Measurements from ENCODE around the gene KCNMB2. TPM values are rescaled to one million over a fixed set of nuclear protein-coding genes. Genes with fewer than 3 reads are reported as not detected.

Gene KCNMB2
- total RNA-seq, 4 donors from 2014 or later = 0.82 TPM; not detected in 3

- H3K4me1 ChIP-seq = no peaks in the 10 kb centered on the region
- H3K27me3 ChIP-seq = no peaks in the 10 kb centered on the region
- in situ Hi-C loops (cut with MboI; ENCODE audit: low pct_ligation_motif_present in 1 of 4, low pct_unique_long_range_greater_than_20kb in 1 of 4, low sequenced_read_pairs in 3 of 4) = no loop called here
- intact Hi-C loops (cut with DNase I; ENCODE audit: low total_unique reads) = no loop called here
- no peak for DNase-seq
- H3K36me3 ChIP-seq = no peaks in the 10 kb centered on the region
- H3K27ac ChIP-seq = no peak overlapping the region
- H3K9me3 ChIP-seq = no peaks in the 10 kb centered on the region
- H3K4me3 ChIP-seq = no peak overlapping the region
- WGBS, 2 donors (ENCODE audit: low coverage in 1 of 2) = 78 to 88% methylated on average over 4 of the region's 4 CpGs
- no peak for TF ChIP-seq POLR2A (IDR thresholded peaks at IDR 0.05)
- TF ChIP-seq POLR2AphosphoS5 (IDR thresholded peaks at IDR 0.05) = no peak
- no peak for TF ChIP-seq CTCF (IDR thresholded peaks at IDR 0.05)
- no peak for TF ChIP-seq EP300 (IDR thresholded peaks at IDR 0.05; ENCODE audit: low read depth)
Observed at GRCh38 chr3:178772746-178773145, 236.5 kb downstream of the KCNMB2 start.

GRCh38 chr3:178773358-178773757 is 237.1 kb downstream of the KCNMB2 start:
- Histone ChIP-seq H3K4me3 (no peak overlapping the region), H3K4me1 (no peaks in the 10 kb centered on the region), H3K9me3 (no peaks in the 10 kb centered on the region), H3K27me3 (no peaks in the 10 kb centered on the region), H3K27ac (no peak overlapping the region), H3K36me3 (no peaks in the 10 kb centered on the region)
- intact Hi-C loops (cut with DNase I; ENCODE audit: low total_unique reads) (no loop called here), in situ Hi-C loops (cut with MboI; ENCODE audit: low pct_ligation_motif_present in 1 of 4, low pct_unique_long_range_greater_than_20kb in 1 of 4, low sequenced_read_pairs in 3 of 4) (no loop called here)
- no peak for DNase-seq
- 83 to 93% methylated on average over 1 of the region's 1 CpG for WGBS, 2 donors (ENCODE audit: low coverage in 1 of 2)
- TF ChIP-seq CTCF (IDR thresholded peaks at IDR 0.05) (no peak), EP300 (IDR thresholded peaks at IDR 0.05; ENCODE audit: low read depth) (no peak), POLR2A (IDR thresholded peaks at IDR 0.05) (no peak), POLR2AphosphoS5 (IDR thresholded peaks at IDR 0.05) (no peak)

DNA sequence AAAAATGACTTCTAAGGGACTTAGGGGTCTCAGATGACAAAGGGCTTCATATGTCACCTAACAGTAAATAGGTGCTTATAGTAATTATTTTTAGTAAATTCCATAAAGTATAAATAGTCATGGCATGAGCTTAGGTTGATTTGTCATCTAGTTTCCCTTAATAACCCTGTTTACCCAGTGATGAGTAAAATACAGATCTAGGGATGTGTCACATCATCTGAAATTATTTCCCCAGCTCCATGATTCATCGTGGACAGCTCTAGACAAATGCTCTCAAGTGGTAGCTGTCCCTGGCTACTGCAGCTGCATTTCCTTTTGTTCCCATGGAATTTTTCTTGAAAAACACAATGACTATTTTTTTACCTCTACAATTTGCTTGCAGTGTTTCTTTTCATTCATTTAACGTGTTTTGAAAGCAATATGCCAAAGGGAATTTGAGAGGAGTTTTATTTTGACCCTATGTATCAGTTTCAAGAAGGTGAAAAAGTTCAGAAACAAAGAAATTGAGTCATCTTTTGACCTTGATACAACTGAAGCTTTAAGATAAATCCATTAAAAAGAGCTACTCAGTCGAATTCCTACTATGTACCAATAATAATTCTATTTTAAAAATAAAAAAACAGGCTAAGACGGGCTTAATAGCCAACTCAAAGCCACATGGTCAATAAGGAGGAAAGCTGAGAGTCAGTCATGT is 241.6 kb downstream of the KCNMB2 start:
- Histone ChIP-seq H3K36me3 (no peaks in the 10 kb centered on the region), H3K4me1 (no peaks in the 10 kb centered on the region), H3K27me3 (no peaks in the 10 kb centered on the region), H3K4me3 (no peak overlapping the region), H3K9me3 (no peaks in the 10 kb centered on the region), H3K27ac (no peak overlapping the region)
- intact Hi-C loops (cut with DNase I; ENCODE audit: low total_unique reads) = no loop called here
- 55 to 60% methylated on average over 4 of the region's 4 CpGs for WGBS, 2 donors (ENCODE audit: low coverage in 1 of 2)
- TF ChIP-seq POLR2A (IDR thresholded peaks at IDR 0.05) (no peak), POLR2AphosphoS5 (IDR thresholded peaks at IDR 0.05) (no peak), EP300 (IDR thresholded peaks at IDR 0.05; ENCODE audit: low read depth) (no peak), CTCF (IDR thresholded peaks at IDR 0.05) (no peak)
- DNase-seq = no peak
- in situ Hi-C loops (cut with MboI; ENCODE audit: low pct_ligation_motif_present in 1 of 4, low pct_unique_long_range_greater_than_20kb in 1 of 4, low sequenced_read_pairs in 3 of 4) = no loop called here

- H3K27me3 ChIP-seq = no peaks in the 10 kb centered on the region
- H3K4me3 ChIP-seq = no peak overlapping the region
- intact Hi-C loops (cut with DNase I; ENCODE audit: low total_unique reads) (no loop called here), in situ Hi-C loops (cut with MboI; ENCODE audit: low pct_ligation_motif_present in 1 of 4, low pct_unique_long_range_greater_than_20kb in 1 of 4, low sequenced_read_pairs in 3 of 4) (no loop called here)
- H3K9me3 ChIP-seq = no peaks in the 10 kb centered on the region
- WGBS, 2 donors (ENCODE audit: low coverage in 1 of 2) = 45 to 52% methylated on average over 2 to 4 of the region's 4 CpGs
- DNase-seq = no peak
- H3K4me1 ChIP-seq = no peaks in the 10 kb centered on the region
- no peak for TF ChIP-seq POLR2AphosphoS5 (IDR thresholded peaks at IDR 0.05)
- TF ChIP-seq POLR2A (IDR thresholded peaks at IDR 0.05) = no peak
- no peak for TF ChIP-seq CTCF (IDR thresholded peaks at IDR 0.05)
- TF ChIP-seq EP300 (IDR thresholded peaks at IDR 0.05; ENCODE audit: low read depth) = no peak
- no peaks in the 10 kb centered on the region for H3K36me3 ChIP-seq
- H3K27ac ChIP-seq = no peak overlapping the region
Observed at GRCh38 chr3:178778589-178778988, 242.4 kb downstream of the KCNMB2 start.

Data from transverse colon (tissue), 4 donors.